GM19328 (cell line): Measurements from ENCODE around the gene MYO5C.
"Not testable (repeated sequence)": the region's sequence is repeated elsewhere in the genome, so short reads cannot be mapped to it uniquely, and the experiment has no call there.

Experiments
- ATAC-seq: cut with Tn5 transposase; IDR thresholded peaks from one replicate; pipeline ENCODE4 v1.9.1; 2021; ENCODE audit warnings: mild to moderate bottlenecking, moderate library complexity; ENCODE audit not compliant: unreplicated experiment

Gene MYO5C

GRCh38 chr15:52307847-52308246 lies 12.2 kb upstream of the MYO5C start:
- no peak for ATAC-seq

- no peak for ATAC-seq
Measured at GRCh38 chr15:52306270-52306669, 10.7 kb upstream of the MYO5C start.

- ATAC-seq, result no peak
Measured at GRCh38 chr15:52303093-52303772, 7.6 kb upstream of the MYO5C start.

GRCh38 chr15:52301265-52301847 lies 5.8 kb upstream of the MYO5C start:
- no peak for ATAC-seq

GRCh38 chr15:52294881-52295420 lies 653 bp downstream of the MYO5C start:
- no peak for ATAC-seq

GRCh38 chr15:52292780-52293392 lies 2.7 kb downstream of the MYO5C start:
- ATAC-seq, result no peak

GRCh38 chr15:52291204-52291603 lies 4.4 kb downstream of the MYO5C start:
- ATAC-seq, result no peak

GRCh38 chr15:52290800-52291199 lies 4.8 kb downstream of the MYO5C start:
- no peak for ATAC-seq

GRCh38 chr15:52290329-52290728 lies 5.3 kb downstream of the MYO5C start:
- ATAC-seq, result no peak

- ATAC-seq, result no peak
Measured at GRCh38 chr15:52289629-52290081, 5.9 kb downstream of the MYO5C start.

- ATAC-seq, result no peak
Measured at GRCh38 chr15:52288986-52289385, 6.6 kb downstream of the MYO5C start.

GRCh38 chr15:52288051-52288942 lies 7.3 kb downstream of the MYO5C start:
- ATAC-seq, result no peak

- ATAC-seq, result no peak
Measured at GRCh38 chr15:52287114-52287513, 8.5 kb downstream of the MYO5C start.

GRCh38 chr15:52285941-52286340 lies 9.7 kb downstream of the MYO5C start:
- ATAC-seq, result not testable (repeated sequence)

- ATAC-seq, result no peak
Measured at GRCh38 chr15:52284164-52284563, 11.4 kb downstream of the MYO5C start.

- ATAC-seq, result no peak
Measured at GRCh38 chr15:52283281-52283680, 12.3 kb downstream of the MYO5C start.

- ATAC-seq, result no peak
Measured at GRCh38 chr15:52282418-52282817, 13.2 kb downstream of the MYO5C start.

GRCh38 chr15:52281085-52282035 lies 14.2 kb downstream of the MYO5C start:
- ATAC-seq, result no peak

GRCh38 chr15:52280326-52281084 lies 15.1 kb downstream of the MYO5C start:
- no peak for ATAC-seq
